Sigmoid colon (tissue), 3 donors: Measurements from ENCODE around the gene PPP3R1.

ENCODE experiments used
- CTCF ChIP-seq, 4 experiments: fragments of 450-650 bp in 3 of 4; fragments of 200-600 bp in 1 of 4; IDR thresholded peaks; one replicate each; pipeline ENCODE4 v1.5.1; 2016 to 2019; ENCODE audit warnings: antibody characterized with exemption in 4 of 4, mild to moderate bottlenecking in 3 of 4, moderate library complexity in 2 of 4
- POLR2A ChIP-seq, 2 donors: fragments of 450-650 bp; IDR thresholded peaks; one replicate each; pipeline ENCODE4 v1.6.1; 2016; ENCODE audit warnings: antibody characterized with exemption in 2 of 2, mild to moderate bottlenecking in 2 of 2, moderate library complexity in 2 of 2

DNA sequence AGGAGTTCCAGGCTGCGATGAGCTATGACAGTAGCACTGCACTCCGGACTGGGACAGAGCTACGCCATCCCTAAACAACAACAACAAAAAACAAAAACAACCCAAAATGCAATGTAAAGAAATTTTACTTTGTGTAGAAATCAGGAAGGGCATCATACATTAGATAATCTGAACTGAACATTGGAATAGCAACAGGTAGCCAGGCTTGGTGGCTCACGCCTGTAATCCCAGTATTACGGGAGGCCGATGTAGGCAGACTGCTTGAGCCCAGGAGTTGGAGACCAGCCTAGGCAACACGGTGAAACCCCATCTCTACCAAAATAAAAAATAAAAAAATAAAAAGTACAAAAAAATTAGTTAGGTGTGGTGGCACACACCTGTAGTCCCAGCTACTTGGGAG is 96.7 kb downstream of the PPP3R1 start:
- no peak for TF ChIP-seq POLR2A (IDR thresholded peaks at IDR 0.05)
- TF ChIP-seq CTCF (IDR thresholded peaks at IDR 0.05), result no peak
